HG03139 (cell line): ENCODE measurements around the gene ACVR1.

ENCODE experiments used
- ATAC-seq: cut with Tn5 transposase; IDR thresholded peaks from one replicate; pipeline ENCODE4 v1.9.1; 2021; ENCODE audit not compliant: unreplicated experiment

Gene ACVR1

DNA sequence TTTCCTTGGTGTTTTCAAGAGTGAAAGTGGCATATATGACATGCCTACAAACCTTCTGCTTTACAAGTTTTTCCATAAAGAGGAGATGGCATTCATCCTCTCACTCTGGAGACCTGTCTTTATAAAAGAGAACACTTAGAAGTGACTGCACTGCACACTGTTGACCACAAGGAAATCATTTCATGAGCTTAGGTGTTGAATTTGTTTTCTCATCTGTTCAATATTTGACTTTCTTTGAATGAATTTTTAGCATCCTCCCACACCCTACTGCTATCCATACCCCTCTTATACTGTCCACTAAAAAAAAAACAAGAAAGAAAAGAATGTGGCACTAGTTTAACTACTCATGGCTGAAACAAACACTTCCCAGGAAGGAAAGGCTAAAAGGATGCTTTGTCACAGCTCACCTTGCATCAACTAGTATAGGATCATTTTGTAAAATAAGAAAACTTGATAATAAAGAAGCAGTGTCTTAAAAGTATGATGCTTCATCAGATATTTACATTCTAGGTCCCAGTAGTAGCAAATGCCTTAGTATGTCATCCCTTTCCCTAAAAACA is 83.0 kb downstream of the ACVR1 start:
- ATAC-seq: no peak

- no peak for ATAC-seq
Measured at GRCh38 chr2:157792335-157793052, 83.6 kb downstream of the ACVR1 start.

GRCh38 chr2:157790780-157791179 is 85.3 kb downstream of the ACVR1 start:
- no peak for ATAC-seq

GRCh38 chr2:157789933-157790511 is 86.1 kb downstream of the ACVR1 start:
- ATAC-seq: no peak

DNA sequence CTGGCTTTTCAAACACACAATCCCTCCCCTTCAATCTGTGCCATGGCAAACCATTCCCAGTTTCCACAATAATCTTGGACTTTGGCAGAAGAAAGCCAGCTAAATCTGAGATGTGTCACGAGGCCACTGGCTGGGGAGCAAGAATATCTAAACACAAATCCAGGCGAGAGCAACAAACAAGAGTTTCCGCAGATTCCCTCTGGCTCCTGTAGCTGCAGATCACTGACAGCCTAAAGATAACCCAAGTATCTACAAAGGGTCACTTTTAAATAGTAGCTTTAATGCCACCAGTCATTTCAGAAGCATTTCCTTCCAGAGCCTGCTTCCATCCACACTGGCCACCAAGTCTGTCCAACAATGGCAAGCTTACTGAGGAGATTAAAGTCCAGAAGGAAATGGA is 86.9 kb downstream of the ACVR1 start:
- no peak for ATAC-seq

- no peak for ATAC-seq
Measured at GRCh38 chr2:157788201-157788600, 87.9 kb downstream of the ACVR1 start.

GRCh38 chr2:157787364-157787938 is 88.7 kb downstream of the ACVR1 start:
- no peak for ATAC-seq

DNA sequence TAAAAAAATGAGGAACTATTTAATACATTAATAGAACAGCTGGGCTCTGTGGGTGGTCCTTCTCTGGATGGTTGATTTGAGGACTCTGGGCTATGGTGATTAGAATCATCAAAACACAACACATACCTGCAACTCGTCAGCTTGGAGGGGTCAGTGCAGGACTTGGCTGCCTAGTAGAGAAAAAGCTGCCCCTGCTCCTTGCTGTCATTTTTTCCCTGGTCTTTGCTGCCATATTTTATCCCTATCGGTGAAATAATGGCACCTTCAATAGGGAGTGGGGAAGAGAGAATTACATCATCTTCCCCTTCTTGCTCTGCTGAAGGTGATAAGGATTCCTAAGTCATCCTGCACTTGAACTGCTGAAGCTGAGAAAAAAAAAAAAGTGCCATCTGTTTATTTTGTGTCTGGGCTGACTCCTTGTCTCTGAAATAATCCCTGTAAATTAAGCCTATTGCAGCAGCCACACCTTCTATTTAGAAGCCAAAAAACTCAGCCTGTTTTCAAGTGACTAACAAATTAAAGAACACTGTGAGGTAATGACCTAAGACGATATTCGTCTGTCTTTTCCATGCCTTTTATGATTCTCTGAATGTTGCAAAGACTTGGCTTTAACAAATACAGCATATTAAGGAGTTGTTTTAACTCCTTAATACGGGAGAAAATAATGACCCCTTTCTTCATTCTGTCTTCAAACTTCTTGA is 89.3 kb downstream of the ACVR1 start:
- ATAC-seq: no peak

DNA sequence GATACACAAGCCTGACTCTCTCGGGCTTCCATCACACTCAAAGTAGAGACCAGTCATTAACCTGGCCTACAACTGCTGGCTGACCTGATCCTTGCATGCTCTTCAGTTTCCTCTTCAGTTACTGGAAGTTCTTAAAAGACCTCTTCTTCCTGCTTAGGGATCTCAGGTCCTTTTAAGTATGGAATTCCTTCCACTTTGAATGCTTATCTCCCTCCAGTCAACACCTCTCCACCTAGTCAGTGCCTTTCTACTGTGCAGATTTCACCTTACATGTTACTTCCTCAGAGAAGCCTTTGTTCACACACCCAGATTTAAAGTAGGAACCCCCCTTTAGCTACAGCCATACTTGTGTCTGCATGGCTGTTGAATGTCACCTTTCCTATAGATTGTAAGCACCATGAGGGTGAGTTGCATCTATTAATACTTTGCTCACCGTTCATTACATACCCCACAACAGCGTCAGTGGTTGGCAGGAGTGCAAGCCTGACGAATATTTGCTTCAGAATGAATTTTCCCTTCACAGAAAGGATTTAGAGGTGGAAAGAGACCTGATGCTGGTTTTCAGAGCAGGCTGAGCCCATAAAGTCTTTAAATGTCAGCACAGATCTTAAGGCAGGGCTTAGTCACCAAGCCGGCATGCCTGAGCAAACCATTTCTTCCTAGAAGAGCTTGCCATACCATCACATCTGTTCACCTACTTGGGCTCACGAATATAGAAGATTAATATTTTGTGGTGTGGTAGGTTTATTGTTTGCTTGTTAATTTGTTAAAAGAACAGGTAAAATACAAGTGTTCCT is 90.1 kb downstream of the ACVR1 start:
- no peak for ATAC-seq

GRCh38 chr2:157785200-157785599 is 90.9 kb downstream of the ACVR1 start:
- ATAC-seq: no peak

DNA sequence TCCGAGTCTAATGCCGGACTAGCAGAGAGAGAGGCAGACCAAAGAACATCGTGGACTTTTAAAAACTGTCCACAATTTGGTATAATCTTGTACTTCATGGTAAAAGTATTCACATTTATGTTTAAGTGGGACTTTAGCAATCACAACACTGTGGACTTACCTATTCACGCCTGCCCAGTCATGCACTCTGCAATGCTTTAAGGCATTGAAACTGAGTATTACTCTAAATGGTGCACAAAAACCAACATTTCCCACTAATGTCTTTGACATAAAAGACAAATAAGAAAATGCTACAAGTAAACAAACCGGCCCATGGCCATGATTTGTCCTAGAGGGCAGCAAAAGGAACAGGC is 91.3 kb downstream of the ACVR1 start:
- ATAC-seq: no peak

GRCh38 chr2:157784169-157784822 is 91.8 kb downstream of the ACVR1 start:
- no peak for ATAC-seq

- ATAC-seq: no peak
Measured at GRCh38 chr2:157783245-157783644, 92.9 kb downstream of the ACVR1 start.

DNA sequence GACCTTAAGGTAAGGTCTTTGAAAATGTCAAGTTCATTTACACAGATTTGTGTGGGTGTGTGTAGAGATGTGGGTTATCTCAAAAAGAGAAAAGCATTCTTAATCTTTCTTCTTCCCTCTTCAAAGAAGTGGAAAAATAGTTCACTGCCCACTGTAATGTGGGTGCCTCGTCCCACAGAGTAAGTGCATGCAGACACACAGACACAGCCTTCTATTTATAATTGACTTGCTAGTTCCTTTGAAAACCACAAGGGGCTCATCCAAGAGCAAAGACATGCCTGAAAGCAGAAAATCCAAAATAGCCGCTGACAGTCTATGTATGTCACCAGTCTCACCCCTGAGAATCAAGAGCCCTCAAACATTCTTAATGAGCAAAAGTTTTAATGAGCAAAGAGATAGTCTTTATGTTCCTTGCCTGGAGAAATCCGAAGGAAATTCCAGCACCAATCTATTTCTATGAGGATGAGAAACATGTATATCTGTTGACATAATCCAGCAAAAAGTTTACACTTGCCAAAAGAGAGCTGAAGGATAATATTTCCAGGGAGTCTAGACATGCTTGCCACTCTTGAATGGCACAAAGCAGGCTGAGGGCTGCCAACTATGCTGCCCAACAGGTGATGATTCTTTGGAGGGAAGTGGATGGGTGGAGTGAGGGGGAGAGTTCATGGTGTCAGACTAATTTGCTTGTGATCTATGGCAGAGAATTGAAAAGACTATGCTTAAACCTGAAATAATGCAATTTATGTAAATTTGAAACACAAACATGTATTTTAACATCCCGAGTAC is 93.9 kb downstream of the ACVR1 start:
- ATAC-seq: no peak

DNA sequence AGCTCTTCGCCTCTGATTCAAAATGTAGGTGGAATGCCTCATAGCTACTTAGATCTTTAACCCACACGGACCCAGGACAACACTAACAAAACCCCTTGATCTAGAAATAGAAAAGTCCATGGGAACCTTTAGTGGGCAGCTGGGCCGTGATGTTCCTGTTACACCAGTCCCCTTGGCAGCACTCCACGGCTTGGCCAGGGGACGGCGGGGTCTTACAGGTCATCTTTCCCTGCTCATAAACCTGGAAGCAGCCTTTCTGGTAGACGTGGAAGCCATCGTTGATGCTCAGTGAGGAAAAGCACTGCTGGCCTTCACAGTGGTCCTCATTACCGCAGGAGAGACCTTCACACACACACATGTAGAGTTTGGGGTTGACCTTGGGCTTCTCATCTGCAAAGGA is 95.9 kb downstream of the ACVR1 start:
- ATAC-seq: no peak

DNA sequence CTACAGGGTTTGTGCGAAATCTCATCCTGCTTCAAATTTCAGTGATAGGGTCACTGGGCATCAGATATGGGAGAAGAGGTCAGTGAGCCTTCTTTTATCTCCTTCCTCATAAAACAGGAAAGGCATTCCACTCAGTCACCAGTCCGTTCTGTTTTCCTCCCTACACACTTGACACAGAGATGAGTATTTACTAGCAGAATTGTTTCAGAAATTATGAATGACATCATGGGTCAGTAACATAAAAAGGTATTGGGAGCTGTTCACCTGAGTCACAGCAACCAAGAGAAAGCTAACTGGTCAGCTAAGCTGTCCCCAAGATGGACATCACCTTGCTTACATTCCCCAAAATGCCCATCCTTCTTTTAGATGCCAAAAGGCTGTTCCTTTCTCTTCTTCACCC is 96.3 kb downstream of the ACVR1 start:
- no peak for ATAC-seq

- no peak for ATAC-seq
Measured at GRCh38 chr2:157777427-157777826, 98.7 kb downstream of the ACVR1 start.

- ATAC-seq: no peak
Measured at GRCh38 chr2:157771234-157771633, 104.9 kb downstream of the ACVR1 start.

GRCh38 chr2:157769856-157770255 is 106.3 kb downstream of the ACVR1 start:
- ATAC-seq: no peak

DNA sequence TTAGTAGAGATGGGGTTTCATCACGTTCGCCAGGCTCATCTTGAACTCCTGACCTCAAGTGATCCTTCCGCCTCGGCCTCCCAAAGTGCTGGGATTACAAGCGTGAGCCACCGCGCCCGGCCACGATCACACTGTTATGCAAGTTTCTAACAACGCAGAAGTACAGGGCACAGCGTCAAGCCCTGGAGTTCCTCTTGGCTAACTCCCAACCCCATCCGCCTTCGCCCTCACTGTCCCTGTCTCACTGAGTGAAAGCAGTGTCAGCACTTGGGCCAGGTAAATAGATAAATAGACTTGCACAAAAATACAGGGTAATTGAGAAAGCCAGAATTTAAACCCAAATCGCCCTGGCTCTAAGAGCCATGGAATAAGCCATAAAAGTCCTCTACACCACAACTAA is 111.7 kb downstream of the ACVR1 start:
- no peak for ATAC-seq
